Epithelial cell of esophagus (primary cell): ENCODE results near the gene FAAH2.
"Not testable (repeated sequence)": the region's sequence is repeated elsewhere in the genome, so short reads cannot be mapped to it uniquely, and the experiment has no call there.

Experiments
- DNase-seq: peaks from one replicate; pipeline ENCODE4 v3.0.0; 2010; ENCODE audit warnings: low read depth
- H3K4me3 ChIP-seq: 2 replicates; pipeline ENCODE4 v1.5.1; 2011; ENCODE audit warnings: mild to moderate bottlenecking, low read length, control low read depth
- TF ChIP-seq, protein P1 (sequence below): IDR thresholded peaks from 2 replicates; pipeline ENCODE4 v1.5.1; 2011; ENCODE audit warnings: low read depth, mild to moderate bottlenecking, low read length, control low read depth, inconsistent platforms; ENCODE audit not compliant: insufficient read depth; ENCODE audit errors: missing control alignments

FAAH2 gene

DNA sequence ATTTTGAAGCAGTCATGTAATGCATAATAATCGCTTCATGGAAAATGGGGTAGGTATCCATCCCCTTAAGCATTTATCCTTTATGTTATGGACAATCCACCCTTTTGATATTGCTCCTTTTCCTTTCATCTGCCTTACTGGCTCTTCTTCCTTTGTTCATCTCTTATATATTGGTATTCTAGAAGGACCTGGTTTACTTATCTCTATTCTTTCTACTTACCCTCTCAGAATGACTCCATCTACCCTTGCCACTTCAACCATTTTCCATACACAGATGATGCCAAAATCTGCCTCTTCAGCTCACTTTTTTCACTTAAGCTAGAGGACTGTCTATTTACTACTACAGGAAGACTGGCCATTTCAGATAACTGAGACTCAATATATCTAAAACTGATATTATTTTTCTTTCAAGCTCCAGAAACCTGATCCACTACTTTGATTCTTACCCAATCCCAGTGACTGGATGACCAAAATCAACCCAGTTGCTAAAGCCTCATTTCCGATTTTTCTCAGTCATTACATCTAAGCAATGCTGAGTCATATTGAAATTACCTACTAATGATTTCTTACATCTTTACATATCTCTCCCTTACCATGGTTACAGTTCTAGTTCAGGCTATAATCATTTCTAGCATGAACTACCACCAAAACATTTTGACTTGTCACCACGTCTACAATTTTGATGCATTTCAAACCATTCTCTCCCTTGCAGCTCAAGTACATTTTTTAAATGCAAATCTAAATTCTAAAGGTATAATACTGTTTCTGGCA, 93.7 kb downstream of the FAAH2 start:
- H3K4me3 ChIP-seq = no peak overlapping the region
- TF ChIP-seq, protein P1, sequence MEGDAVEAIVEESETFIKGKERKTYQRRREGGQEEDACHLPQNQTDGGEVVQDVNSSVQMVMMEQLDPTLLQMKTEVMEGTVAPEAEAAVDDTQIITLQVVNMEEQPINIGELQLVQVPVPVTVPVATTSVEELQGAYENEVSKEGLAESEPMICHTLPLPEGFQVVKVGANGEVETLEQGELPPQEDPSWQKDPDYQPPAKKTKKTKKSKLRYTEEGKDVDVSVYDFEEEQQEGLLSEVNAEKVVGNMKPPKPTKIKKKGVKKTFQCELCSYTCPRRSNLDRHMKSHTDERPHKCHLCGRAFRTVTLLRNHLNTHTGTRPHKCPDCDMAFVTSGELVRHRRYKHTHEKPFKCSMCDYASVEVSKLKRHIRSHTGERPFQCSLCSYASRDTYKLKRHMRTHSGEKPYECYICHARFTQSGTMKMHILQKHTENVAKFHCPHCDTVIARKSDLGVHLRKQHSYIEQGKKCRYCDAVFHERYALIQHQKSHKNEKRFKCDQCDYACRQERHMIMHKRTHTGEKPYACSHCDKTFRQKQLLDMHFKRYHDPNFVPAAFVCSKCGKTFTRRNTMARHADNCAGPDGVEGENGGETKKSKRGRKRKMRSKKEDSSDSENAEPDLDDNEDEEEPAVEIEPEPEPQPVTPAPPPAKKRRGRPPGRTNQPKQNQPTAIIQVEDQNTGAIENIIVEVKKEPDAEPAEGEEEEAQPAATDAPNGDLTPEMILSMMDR = no peak
- no peak for DNase-seq

DNA sequence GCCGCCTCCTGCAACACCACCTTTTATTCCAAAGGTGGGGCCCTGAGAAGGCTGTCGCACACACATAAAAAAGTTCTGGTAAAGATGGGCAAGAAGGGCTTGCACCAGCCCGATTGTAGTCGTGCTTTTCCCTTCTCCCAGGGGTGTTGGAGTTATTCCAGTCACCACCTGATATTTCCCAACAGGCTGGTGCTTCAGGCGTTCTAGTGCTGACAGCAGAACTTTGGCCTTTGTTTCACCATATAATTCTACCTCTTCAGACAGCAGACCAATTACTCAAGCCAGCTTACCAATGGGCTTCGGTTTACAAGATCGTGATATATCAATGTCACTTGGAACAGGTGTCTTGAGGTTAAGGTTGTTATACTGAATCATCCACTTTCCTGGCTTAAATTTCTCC, 107.7 kb downstream of the FAAH2 start:
- H3K4me3 ChIP-seq = not testable (repeated sequence)

GRCh38 chrX:57403191-57403590, 116.7 kb downstream of the FAAH2 start:
- not testable (repeated sequence) for DNase-seq, H3K4me3 ChIP-seq

More for the DNA sequence above, 107.7 kb downstream of the FAAH2 start:
- not testable (repeated sequence) for DNase-seq

DNA sequence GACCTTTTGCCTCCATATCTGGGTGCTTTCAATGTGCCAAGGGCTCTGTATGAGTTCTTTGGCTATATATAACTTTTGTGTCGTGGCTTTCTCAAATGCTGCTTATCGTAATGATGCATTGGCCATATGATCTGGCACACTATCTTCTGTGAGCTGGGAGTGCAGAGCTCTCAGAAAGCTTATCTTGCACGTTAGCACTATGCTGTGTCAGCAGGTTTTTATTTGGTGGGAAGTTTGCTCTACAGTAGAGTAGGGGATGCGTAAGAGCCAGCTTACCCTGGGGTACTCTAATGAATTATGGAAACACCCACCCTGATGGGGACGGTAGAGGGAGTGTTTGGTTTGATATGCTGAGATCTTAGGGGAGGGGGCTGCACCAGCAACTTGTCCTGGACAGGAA, 119.6 kb downstream of the FAAH2 start:
- H3K4me3 ChIP-seq = no peak overlapping the region
- TF ChIP-seq, protein P1 = no peak
- DNase-seq = no peak

DNA sequence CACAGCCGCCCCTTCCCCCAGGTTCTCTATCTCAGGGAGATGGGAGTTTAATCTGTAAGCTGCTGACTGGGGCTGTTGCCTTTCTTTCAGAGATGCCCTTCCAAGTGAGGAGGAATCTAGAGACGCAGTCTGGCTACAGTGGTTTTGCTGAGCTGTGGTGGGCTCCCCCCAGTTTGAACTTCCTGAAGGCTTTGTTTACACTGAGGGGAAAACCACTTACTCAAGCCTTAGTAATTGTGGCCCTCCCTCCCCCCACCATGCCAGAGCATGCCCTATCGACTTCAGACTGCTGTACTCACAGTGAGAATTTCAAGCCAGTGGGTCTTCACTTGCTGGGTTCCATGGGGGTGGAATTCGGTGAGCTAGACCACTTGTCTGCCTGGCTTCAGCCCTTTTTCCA, 131.3 kb downstream of the FAAH2 start:
- no peak overlapping the region for H3K4me3 ChIP-seq
- TF ChIP-seq, protein P1 = no peak
- no peak for DNase-seq

DNA sequence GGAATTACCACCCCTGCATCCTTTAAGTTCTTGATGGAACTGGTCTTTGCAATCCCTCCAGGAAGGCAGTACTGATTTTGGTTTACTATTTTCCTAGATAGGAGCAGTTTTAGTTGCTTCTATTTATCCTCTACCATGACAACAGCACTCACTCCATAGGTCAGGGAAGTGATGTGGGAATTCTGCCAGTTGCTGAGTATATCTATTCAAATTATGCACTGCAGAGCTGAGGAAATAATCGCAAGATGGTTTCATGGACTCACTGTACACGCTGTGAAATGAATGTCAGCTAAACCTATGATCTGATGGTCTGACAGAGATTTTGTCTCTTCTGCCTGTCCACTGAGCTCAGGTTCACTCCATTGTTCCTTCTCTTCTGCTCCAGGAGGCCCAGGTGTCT, 135.8 kb downstream of the FAAH2 start:
- TF ChIP-seq, protein P1 = no peak
- H3K4me3 ChIP-seq = no peak overlapping the region
- no peak for DNase-seq

DNA sequence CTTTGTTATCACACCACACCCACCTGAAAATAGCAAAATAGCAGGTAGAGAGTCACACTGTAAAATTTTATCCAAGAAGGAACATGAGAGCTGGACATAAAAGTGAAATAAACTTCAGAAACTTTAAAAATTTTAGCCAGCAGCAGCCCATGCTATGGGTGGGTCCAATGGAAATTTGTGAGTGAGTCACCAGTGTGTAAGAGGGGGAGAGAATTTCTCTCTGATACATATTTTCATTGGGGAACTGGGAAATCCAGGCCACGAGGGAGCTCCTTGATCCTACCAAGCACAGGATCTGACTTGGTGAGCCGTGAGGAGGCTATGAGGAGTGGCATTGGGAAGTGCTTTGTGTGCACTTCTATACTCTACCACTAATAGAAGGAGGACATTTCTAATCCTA, 136.3 kb downstream of the FAAH2 start:
- no peak overlapping the region for H3K4me3 ChIP-seq
- TF ChIP-seq, protein P1 = no peak
- no peak for DNase-seq

DNA sequence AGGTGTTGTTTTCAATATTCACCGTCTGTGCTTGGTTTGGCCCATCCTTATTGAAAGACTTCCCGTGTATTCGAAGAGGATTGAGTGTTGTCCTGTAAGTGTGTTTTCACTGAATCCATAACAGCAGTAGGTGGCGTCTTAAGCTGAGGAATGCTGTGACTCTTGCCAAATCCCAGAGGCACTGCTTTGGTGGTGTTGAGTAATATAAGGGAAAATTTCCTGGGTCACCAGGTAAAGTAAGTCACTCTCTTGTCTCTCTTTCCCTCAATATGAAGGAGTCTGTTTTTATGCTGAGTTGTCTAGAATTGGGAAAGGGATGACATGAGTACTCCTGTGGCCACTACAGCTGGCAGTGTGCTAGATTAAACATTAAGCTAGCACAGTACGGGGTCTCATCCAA, 158.6 kb downstream of the FAAH2 start:
- DNase-seq = peak; percentile 59
- TF ChIP-seq, protein P1 = peak; percentile 25
- no peak overlapping the region for H3K4me3 ChIP-seq
